ENCODE measurements around the gene MVP. TPM values are rescaled to one million over a fixed set of nuclear protein-coding genes. Genes with fewer than 3 reads are reported as not detected.
A peak's percentile ranks its signal among the peaks of the same experiment; 100 is the strongest.
"Not testable (repeated sequence)": the region's sequence is repeated elsewhere in the genome, so short reads cannot be mapped to it uniquely, and the experiment has no call there.

MVP gene
- total RNA-seq (163 TPM), polyA plus RNA-seq (100 to 1,000 TPM; 116 to 157 (median 133) TPM)

GRCh38 chr16:29820271-29820701 is at the start of gene MVP:
Gene MVP (plus strand): TSS chr16:29820462. CDS start chr16:29830550, 10,088 bp downstream.
- peak within 1 kb of the TSS; percentile 87 for H3K27ac ChIP-seq (ENCODE audit: insufficient read depth, low read length, poor library complexity, severe bottlenecking)
- peaks cover 5 to 91% (median 43%) of the 10 kb centered on the region in 4 donors for H3K4me1 Mint-ChIP-seq
- no peaks in the 10 kb centered on the region for H3K27me3 ChIP-seq (ENCODE audit: control insufficient read depth, insufficient read depth, low read length)
- no peaks in the 10 kb centered on the region for H3K27me3 Mint-ChIP-seq
- H3K9me3 ChIP-seq (ENCODE audit: control insufficient read depth in 2 of 2, low read length in 2 of 2), result no peaks in the 10 kb centered on the region
- H3K36me3 ChIP-seq (ENCODE audit: control insufficient read depth, insufficient read depth, low read length), result peaks cover 10% of the 10 kb centered on the region
- peaks cover 0 to 2% (median 0%) of the 10 kb centered on the region in 7 donors for H3K9me3 Mint-ChIP-seq
- peak in 1 of 3 donors; percentile 68 for DNase-seq
- H3K4me1 ChIP-seq (ENCODE audit: control insufficient read depth, insufficient read depth, low read length, poor library complexity, severe bottlenecking), result peaks cover 86% of the 10 kb centered on the region
- no peak for ATAC-seq (ENCODE audit: low read depth in 2 of 2)
- peak within 1 kb of the TSS; percentile 83 to 97 (median 95) for H3K27ac Mint-ChIP-seq
- H3K4me3 ChIP-seq (ENCODE audit: low read depth, low read length), result peak within 1 kb of the TSS; percentile 95
- peak within 1 kb of the TSS; percentile 94 to 99 (median 95) for H3K4me3 Mint-ChIP-seq
- H3K36me3 Mint-ChIP-seq, result peaks cover 6% of the 10 kb centered on the region

GRCh38 chr16:29772330-29772729 is 47.9 kb upstream of the MVP start:
- not testable (repeated sequence) for H3K4me3 ChIP-seq (ENCODE audit: low read depth, low read length); H3K36me3 ChIP-seq (ENCODE audit: control insufficient read depth, insufficient read depth, low read length); ATAC-seq (ENCODE audit: low read depth in 2 of 2); H3K27me3 Mint-ChIP-seq; H3K9me3 Mint-ChIP-seq; H3K36me3 Mint-ChIP-seq; H3K27ac Mint-ChIP-seq; H3K9me3 ChIP-seq (ENCODE audit: control insufficient read depth in 2 of 2, low read length in 2 of 2); H3K27ac ChIP-seq (ENCODE audit: insufficient read depth, low read length, poor library complexity, severe bottlenecking); H3K4me1 ChIP-seq (ENCODE audit: control insufficient read depth, insufficient read depth, low read length, poor library complexity, severe bottlenecking); DNase-seq; H3K27me3 ChIP-seq (ENCODE audit: control insufficient read depth, insufficient read depth, low read length); H3K4me3 Mint-ChIP-seq
- H3K4me1 Mint-ChIP-seq, result peaks cover 0 to 13% (median 5%) of the 10 kb centered on the region in 4 donors

GRCh38 chr16:29774730-29775129 is 45.5 kb upstream of the MVP start:
- no peaks in the 10 kb centered on the region for H3K9me3 ChIP-seq (ENCODE audit: control insufficient read depth in 2 of 2, low read length in 2 of 2)
- H3K4me1 Mint-ChIP-seq, result peaks cover 0 to 16% (median 4%) of the 10 kb centered on the region in 4 donors

GRCh38 chr16:29775742-29776408 is 44.4 kb upstream of the MVP start:
- no peak for DNase-seq
- peaks cover 0 to 11% (median 1%) of the 10 kb centered on the region in 4 donors for H3K4me1 Mint-ChIP-seq
- Histone ChIP-seq H3K27ac (ENCODE audit: insufficient read depth, low read length, poor library complexity, severe bottlenecking) (no peak overlapping the region), H3K36me3 (ENCODE audit: control insufficient read depth, insufficient read depth, low read length) (no peaks in the 10 kb centered on the region), H3K4me3 (ENCODE audit: low read depth, low read length) (no peak overlapping the region), H3K27me3 (ENCODE audit: control insufficient read depth, insufficient read depth, low read length) (no peaks in the 10 kb centered on the region), H3K4me1 (ENCODE audit: control insufficient read depth, insufficient read depth, low read length, poor library complexity, severe bottlenecking) (no peaks in the 10 kb centered on the region), H3K9me3 (ENCODE audit: control insufficient read depth in 2 of 2, low read length in 2 of 2) (no peaks in the 10 kb centered on the region)
- ATAC-seq (ENCODE audit: low read depth in 2 of 2), result no peak
- no peak overlapping the region for H3K27ac Mint-ChIP-seq
- H3K9me3 Mint-ChIP-seq, result peaks cover 0 to 3% (median 0%) of the 10 kb centered on the region in 7 donors
- no peak overlapping the region for H3K4me3 Mint-ChIP-seq
- H3K27me3 Mint-ChIP-seq, result peaks cover 10% of the 10 kb centered on the region
- no peaks in the 10 kb centered on the region for H3K36me3 Mint-ChIP-seq

More at GRCh38 chr16:29774730-29775129, 45.5 kb upstream of the MVP start:
- no peaks in the 10 kb centered on the region for H3K27me3 ChIP-seq (ENCODE audit: control insufficient read depth, insufficient read depth, low read length)
- H3K27ac ChIP-seq (ENCODE audit: insufficient read depth, low read length, poor library complexity, severe bottlenecking), result no peak overlapping the region
- no peaks in the 10 kb centered on the region for H3K4me1 ChIP-seq (ENCODE audit: control insufficient read depth, insufficient read depth, low read length, poor library complexity, severe bottlenecking)
- H3K4me3 ChIP-seq (ENCODE audit: low read depth, low read length), result no peak overlapping the region
- Mint-ChIP-seq H3K36me3 (no peaks in the 10 kb centered on the region), H3K27me3 (peaks cover 10% of the 10 kb centered on the region), H3K27ac (peak overlapping the region in 2 of 3 donors; percentile 76 to 91), H3K4me3 (no peak overlapping the region), H3K9me3 (peaks cover 0 to 3% (median 0%) of the 10 kb centered on the region in 7 donors)
- H3K36me3 ChIP-seq (ENCODE audit: control insufficient read depth, insufficient read depth, low read length), result no peaks in the 10 kb centered on the region
- DNase-seq, result no peak
- no peak for ATAC-seq (ENCODE audit: low read depth in 2 of 2)

GRCh38 chr16:29777576-29778350 is 42.5 kb upstream of the MVP start, which contains the start of gene ZG16:
Gene ZG16 (plus strand): TSS chr16:29778256. CDS start chr16:29779267, 1,011 bp downstream.
- Mint-ChIP-seq H3K4me1 (peaks cover 0 to 11% (median 3%) of the 10 kb centered on the region in 4 donors), H3K4me3 (no peak within 1 kb of the TSS), H3K27me3 (peaks cover 11% of the 10 kb centered on the region), H3K36me3 (no peaks in the 10 kb centered on the region), H3K9me3 (peaks cover 0 to 2% (median 0%) of the 10 kb centered on the region in 7 donors), H3K27ac (peak within 1 kb of the TSS in 2 of 3 donors; percentile 17 to 65)
- Histone ChIP-seq H3K27ac (ENCODE audit: insufficient read depth, low read length, poor library complexity, severe bottlenecking) (no peak within 1 kb of the TSS), H3K4me3 (ENCODE audit: low read depth, low read length) (no peak within 1 kb of the TSS), H3K4me1 (ENCODE audit: control insufficient read depth, insufficient read depth, low read length, poor library complexity, severe bottlenecking) (no peaks in the 10 kb centered on the region), H3K27me3 (ENCODE audit: control insufficient read depth, insufficient read depth, low read length) (peaks cover 2% of the 10 kb centered on the region), H3K9me3 (ENCODE audit: control insufficient read depth in 2 of 2, low read length in 2 of 2) (no peaks in the 10 kb centered on the region), H3K36me3 (ENCODE audit: control insufficient read depth, insufficient read depth, low read length) (no peaks in the 10 kb centered on the region)
- DNase-seq, result no peak
- no peak for ATAC-seq (ENCODE audit: low read depth in 2 of 2)

- ATAC-seq (ENCODE audit: low read depth in 2 of 2) (no peak), DNase-seq (no peak)
- no peaks in the 10 kb centered on the region for H3K36me3 ChIP-seq (ENCODE audit: control insufficient read depth, insufficient read depth, low read length)
- Mint-ChIP-seq H3K27ac (no peak overlapping the region), H3K4me1 (peaks cover 3 to 17% (median 9%) of the 10 kb centered on the region in 4 donors), H3K36me3 (no peaks in the 10 kb centered on the region), H3K4me3 (no peak overlapping the region), H3K9me3 (no peaks in the 10 kb centered on the region), H3K27me3 (peaks cover 21% of the 10 kb centered on the region)
- H3K27ac ChIP-seq (ENCODE audit: insufficient read depth, low read length, poor library complexity, severe bottlenecking), result no peak overlapping the region
- H3K27me3 ChIP-seq (ENCODE audit: control insufficient read depth, insufficient read depth, low read length), result peaks cover 2% of the 10 kb centered on the region
- H3K4me3 ChIP-seq (ENCODE audit: low read depth, low read length), result no peak overlapping the region
- no peaks in the 10 kb centered on the region for H3K9me3 ChIP-seq (ENCODE audit: control insufficient read depth in 2 of 2, low read length in 2 of 2)
- peaks cover 3% of the 10 kb centered on the region for H3K4me1 ChIP-seq (ENCODE audit: control insufficient read depth, insufficient read depth, low read length, poor library complexity, severe bottlenecking)
Observed at GRCh38 chr16:29779474-29779873, 40.8 kb upstream of the MVP start.

GRCh38 chr16:29783094-29783953 is 36.9 kb upstream of the MVP start:
- Mint-ChIP-seq H3K4me1 (peaks cover 10 to 21% (median 13%) of the 10 kb centered on the region in 4 donors), H3K27me3 (peaks cover 21% of the 10 kb centered on the region)
- not testable (repeated sequence) for H3K9me3 Mint-ChIP-seq; ATAC-seq (ENCODE audit: low read depth in 2 of 2); DNase-seq; H3K36me3 Mint-ChIP-seq; H3K9me3 ChIP-seq (ENCODE audit: control insufficient read depth in 2 of 2, low read length in 2 of 2); H3K27ac ChIP-seq (ENCODE audit: insufficient read depth, low read length, poor library complexity, severe bottlenecking); H3K27me3 ChIP-seq (ENCODE audit: control insufficient read depth, insufficient read depth, low read length); H3K4me3 Mint-ChIP-seq; H3K4me3 ChIP-seq (ENCODE audit: low read depth, low read length); H3K27ac Mint-ChIP-seq; H3K36me3 ChIP-seq (ENCODE audit: control insufficient read depth, insufficient read depth, low read length)
- H3K4me1 ChIP-seq (ENCODE audit: control insufficient read depth, insufficient read depth, low read length, poor library complexity, severe bottlenecking), result peaks cover 15% of the 10 kb centered on the region

All from CD4-positive, CD25-positive, alpha-beta regulatory T cell (primary cell).